ENCODE results near the gene RYR3.

- TF ChIP-seq, protein P1, sequence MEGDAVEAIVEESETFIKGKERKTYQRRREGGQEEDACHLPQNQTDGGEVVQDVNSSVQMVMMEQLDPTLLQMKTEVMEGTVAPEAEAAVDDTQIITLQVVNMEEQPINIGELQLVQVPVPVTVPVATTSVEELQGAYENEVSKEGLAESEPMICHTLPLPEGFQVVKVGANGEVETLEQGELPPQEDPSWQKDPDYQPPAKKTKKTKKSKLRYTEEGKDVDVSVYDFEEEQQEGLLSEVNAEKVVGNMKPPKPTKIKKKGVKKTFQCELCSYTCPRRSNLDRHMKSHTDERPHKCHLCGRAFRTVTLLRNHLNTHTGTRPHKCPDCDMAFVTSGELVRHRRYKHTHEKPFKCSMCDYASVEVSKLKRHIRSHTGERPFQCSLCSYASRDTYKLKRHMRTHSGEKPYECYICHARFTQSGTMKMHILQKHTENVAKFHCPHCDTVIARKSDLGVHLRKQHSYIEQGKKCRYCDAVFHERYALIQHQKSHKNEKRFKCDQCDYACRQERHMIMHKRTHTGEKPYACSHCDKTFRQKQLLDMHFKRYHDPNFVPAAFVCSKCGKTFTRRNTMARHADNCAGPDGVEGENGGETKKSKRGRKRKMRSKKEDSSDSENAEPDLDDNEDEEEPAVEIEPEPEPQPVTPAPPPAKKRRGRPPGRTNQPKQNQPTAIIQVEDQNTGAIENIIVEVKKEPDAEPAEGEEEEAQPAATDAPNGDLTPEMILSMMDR (IDR thresholded peaks at IDR 0.05) = no peak
- TF ChIP-seq POLR2A (IDR thresholded peaks at IDR 0.05) = no peak
These were observed 59.9 kb downstream of the RYR3 start for GRCh38 chr15:33370623-33371020.
